HPDE6-E6E7 (cell line): ENCODE measurements around the gene MYMK.

Experiments
- DNase-seq: peaks from one replicate; pipeline ENCODE4 v3.0.0; 2011; ENCODE audit warnings: missing footprints; ENCODE audit errors: extremely low spot score

Gene MYMK

DNA sequence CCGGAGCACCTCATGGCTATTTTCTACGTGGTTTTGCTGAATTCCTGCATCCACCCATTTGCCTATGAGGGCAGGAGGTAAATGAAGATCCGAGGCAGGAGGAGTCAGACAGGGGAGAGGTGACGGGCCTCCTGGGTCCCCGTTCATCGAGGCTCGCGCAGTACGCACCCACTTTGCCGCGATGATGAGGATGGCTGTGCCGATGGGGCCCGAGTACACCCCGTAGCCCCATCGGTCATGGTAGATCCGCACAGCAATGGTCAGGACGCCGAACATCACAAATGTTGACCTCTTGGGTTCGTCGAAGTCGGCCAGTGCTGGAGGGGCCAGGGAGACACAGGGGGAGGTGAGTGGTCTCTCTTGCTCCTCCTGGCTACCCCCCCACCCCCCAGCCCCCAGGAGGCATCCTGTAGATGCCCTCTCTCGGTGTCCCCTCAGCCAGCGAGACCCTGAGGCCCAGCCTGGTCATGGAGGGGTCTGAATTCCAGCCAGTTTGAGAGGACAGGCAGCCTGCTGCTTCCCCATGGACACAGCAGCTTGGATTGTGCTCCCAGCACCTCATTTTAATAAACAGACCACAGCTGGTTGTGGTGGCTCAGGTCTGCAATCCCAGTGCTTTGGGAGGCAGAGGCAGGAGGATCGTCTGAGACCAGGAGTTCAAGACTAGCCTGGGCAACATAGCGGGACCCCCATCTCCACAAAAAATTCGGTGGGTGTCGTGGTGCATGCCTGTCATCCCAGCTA lies 5.9 kb downstream of the MYMK start:
- DNase-seq = no peak

DNA sequence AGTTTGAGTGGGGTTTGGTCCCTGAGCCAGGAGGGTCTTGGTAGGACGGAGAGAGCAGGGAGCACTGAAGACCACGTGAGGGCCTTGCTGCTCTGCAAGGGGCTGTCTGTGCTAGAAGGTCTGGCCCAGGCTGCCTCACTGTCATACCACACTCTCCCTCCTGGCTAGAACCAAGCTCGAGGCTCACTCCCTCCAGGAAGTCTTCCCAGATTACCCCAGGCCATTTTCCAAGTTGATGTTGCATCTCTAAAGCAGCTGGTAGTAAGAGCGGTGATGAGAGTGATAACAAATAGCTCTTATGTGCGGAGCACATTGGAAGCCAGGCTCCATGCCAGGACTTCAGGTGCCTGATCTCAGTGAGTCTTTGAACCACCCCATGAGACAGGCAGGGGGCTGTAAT lies 6.6 kb downstream of the MYMK start:
- DNase-seq = no peak

DNA sequence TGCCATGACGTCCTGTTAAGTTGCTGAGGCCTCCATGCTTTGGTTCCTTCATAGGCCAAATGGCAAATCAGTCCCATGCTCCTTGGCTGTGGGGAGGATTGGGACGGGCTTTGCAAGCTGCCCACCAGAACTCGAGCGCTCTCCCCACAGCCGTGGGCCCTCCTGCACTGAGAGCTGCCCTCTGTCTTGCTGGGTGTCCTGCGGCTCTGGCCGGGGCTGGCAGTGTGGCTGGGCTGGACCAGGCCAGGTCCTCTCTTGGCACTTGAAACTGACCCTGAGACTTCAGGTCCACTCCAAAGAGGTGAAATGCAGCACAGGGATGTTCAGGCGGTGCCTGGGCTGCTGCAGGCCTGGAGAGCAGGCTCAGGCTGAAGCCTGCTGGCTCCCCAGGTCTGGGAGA lies 7.0 kb downstream of the MYMK start:
- no peak for DNase-seq

- DNase-seq = no peak
Measured at GRCh38 chr9:133516961-133517350, 7.8 kb downstream of the MYMK start.

DNA sequence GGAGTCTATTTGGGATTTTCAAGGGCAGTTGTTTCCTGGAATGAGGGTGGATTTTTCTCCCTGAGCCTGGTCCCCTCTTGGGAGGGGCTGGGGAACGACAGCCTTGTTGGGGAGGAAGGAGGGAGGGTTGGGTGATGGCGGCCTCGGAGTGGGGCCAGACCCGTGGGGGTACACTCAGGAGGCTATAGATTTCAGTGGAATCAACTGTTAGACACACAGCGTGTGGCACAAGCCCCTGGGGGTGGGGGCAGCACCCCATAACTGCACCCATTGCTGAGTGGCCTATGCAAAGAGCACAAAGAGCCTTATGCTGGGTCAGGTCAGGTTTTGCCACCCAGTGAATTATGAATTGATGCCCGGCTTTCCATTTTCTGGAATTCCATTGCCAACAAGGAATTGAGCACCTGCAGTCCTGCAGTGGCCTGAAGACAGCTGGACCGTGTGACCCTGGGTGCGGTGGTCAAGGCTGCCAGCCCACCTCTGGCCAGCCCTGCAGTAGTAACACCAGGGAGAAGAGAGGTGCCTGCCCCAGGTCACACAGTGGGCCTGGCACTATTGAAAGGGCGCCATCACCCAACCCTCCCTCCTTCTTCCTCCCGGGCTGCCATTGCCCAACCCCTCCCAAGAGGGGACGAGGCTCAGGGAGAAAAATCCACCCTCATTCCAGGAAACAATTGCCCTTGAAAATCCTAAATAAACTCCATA lies 8.4 kb downstream of the MYMK start:
- DNase-seq = no peak

- DNase-seq = no peak
Measured at GRCh38 chr9:133515615-133516255, 9.0 kb downstream of the MYMK start.

- DNase-seq = no peak
Measured at GRCh38 chr9:133515240-133515610, 9.5 kb downstream of the MYMK start.

DNA sequence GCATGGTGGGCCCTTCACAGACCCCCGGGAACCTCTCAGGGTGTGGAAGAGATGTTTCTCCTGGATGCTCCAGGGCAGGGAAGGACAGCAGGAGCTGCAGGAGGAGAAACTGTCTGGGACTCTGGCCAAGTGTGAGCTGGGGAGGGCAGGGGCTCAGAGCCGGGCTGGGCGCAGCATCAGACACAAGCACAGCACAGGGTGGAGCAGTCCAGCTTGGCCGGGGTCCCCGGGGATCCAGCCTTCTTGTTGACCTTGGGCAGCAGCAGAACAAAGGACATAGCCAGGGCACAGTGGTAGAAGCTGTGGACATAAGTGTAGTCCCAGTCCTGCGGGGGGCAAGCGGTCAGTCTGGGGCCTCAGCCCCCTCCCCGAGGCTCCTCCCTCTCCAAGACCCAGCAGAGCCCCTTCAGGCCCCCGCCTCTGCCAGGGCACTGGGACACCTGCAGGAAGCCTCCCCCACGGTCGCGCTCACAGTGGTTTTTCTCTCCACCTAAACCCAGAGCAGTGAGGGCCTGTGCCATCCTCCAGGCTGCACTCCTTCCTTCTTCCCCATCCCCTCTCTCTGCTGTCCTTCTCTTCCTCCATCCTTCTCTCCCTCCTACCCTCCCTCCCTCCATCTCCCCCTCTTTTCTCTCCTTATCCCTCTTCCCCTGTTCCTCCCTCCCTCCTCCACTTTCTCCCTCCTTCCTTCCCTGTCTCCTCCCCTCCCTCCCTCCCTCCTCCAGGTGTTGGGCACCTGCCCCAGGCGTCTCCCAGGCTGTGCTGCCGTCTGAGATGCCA lies 10.1 kb downstream of the MYMK start:
- no peak for DNase-seq

GRCh38 chr9:133513214-133514100 lies 11.3 kb downstream of the MYMK start:
- no peak for DNase-seq

- no peak for DNase-seq
Measured at GRCh38 chr9:133512253-133513213, 12.2 kb downstream of the MYMK start.

DNA sequence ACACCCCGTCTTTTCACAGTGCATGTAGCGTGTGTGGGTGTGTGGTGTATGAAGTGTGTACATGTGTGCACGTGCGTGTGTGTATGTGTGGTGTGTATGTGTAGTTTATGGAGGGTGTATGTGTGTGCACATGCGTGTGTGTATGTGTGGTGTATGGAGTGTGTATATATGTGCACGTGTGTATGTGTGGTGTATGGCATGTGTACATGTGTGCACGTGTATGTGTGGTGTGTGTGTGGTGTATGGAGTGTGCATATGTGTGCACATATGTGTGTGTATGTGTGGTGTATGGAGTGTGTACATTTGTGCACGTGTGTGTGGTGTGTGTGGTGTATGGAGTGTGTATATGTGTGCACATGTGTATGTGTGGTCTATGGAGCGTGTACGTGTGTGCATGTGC lies 13.2 kb downstream of the MYMK start:
- no peak for DNase-seq

DNA sequence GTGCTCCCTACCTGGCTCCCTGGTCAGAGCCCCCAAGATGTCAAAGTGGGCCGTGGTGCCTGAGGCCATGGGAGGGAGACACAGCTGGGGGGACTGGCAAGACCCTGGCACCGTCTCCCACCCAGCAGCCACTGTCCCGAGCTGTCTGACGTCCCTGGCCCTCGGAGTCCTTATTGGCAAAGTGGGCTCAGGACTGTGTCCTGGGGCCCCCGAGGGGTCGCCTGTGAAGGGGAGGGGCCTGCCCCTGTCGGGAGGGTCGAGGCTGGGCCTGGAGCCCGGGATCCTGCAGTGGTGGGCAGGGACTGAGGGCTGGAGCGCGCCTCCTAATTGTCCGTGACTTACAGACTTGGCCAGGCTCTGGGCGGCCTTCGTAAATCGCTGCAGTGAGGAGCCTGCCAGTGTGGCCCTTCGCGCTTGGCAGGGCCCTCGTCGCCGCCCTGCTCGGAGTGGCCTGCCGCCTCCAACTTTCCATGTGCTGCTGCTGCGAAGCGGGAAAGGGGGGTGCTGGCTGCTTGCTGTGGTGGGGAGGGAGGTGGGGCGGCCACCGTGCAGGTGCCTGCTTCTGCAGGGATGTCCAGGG lies 13.7 kb downstream of the MYMK start:
- DNase-seq = no peak

- DNase-seq = no peak
Measured at GRCh38 chr9:133509179-133510083, 15.3 kb downstream of the MYMK start.

DNA sequence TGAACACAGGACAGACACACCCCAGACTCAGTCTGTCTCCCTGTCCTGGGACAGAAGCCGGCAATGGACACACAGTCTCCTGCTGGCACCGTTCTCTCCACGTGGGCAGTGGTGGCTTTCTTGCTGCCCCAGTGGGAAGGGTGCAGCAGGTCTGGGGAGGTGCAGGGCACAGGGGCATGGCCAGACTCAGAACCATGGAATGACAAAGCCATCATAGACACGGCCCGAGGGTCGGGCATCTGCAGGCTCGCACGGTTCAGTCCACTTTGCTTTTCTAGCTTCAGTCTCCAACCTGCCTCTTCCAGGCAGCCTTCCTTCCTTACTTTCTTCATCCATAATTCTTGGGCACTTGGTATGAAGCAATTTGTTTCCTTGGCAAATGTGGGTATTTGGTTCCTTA lies 16.7 kb downstream of the MYMK start:
- no peak for DNase-seq

GRCh38 chr9:133507246-133507965 lies 17.4 kb downstream of the MYMK start:
- DNase-seq = no peak

DNA sequence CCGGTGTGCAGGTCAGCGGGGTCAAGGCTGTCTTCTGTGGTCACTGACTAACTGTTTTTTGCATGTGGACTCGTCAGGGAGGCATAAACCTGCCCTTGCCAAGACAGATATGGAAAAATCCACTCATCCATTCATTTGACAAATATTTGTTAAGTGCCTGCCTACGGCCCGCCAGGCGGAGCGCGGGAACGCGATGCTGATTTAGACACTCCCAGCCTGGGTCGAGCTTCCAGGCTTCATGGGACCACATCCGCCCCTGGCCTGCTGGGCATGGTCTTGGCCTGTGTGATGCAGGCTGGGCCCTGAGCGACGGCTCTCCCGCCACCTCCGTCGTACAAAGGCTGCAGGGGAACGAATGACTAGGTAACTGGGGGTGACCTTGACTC lies 18.1 kb downstream of the MYMK start:
- DNase-seq = no peak

- DNase-seq = no peak
Measured at GRCh38 chr9:133505901-133506652, 18.7 kb downstream of the MYMK start.
